Panc1 (cell line): Measurements from ENCODE around the gene TCF21. TPM values are rescaled to one million over a fixed set of nuclear protein-coding genes. Genes with fewer than 3 reads are reported as not detected.

Experiments
- ATAC-seq: fragments of 200-7000 bp; cut with Tn5 transposase; 2 replicates; pipeline ENCODE4 v1.9.1; 2020; ENCODE audit warnings: mild to moderate bottlenecking, moderate library complexity
- BruUV-seq: library from RNA; stranded (reverse); fragments of 400-500 nt; replicated peaks from 2 replicates; lab custom pipeline; 2021; lab: Mats Ljungman, UMichigan
- CTCF ChIA-PET: fragments of 300-600 bp; sonication (Branson Sonifier 250); formaldehyde crosslinking; loops from one replicate; lab custom pipeline; 2022; ENCODE audit warnings: antibody characterized with exemption; lab: Charles Lee
- POLR2A ChIA-PET: fragments of 300-600 bp; sonication (Branson Sonifier 250); formaldehyde crosslinking; loops from one replicate; lab custom pipeline; 2022; ENCODE audit warnings: antibody characterized with exemption; lab: Charles Lee
- DNase-seq: peaks from one replicate; pipeline ENCODE4 v3.0.0-alpha.2; 2010; ENCODE audit warnings: low read depth, low spot score
- H3K27ac ChIP-seq: 2 replicates; pipeline ENCODE4 v1.5.1; 2011; ENCODE audit warnings: mild to moderate bottlenecking, low read length, inconsistent platforms
- H3K27me3 ChIP-seq: fragments of 200-500 bp; sonication (Bioruptor generic); 2 replicates; pipeline ENCODE4 v1.6.0; 2014; ENCODE audit warnings: low read length, inconsistent platforms; ENCODE audit not compliant: control insufficient read depth, insufficient read depth
- H3K36me3 ChIP-seq: fragments of 200-500 bp; sonication (Bioruptor generic); 2 replicates; pipeline ENCODE4 v1.5.1; 2014; ENCODE audit warnings: inconsistent platforms, mild to moderate bottlenecking, low read length, moderate library complexity; ENCODE audit not compliant: control insufficient read depth, insufficient read depth
- H3K4me1 ChIP-seq: 2 replicates; pipeline ENCODE4 v1.5.1; 2011; ENCODE audit warnings: inconsistent platforms, mild to moderate bottlenecking, low read length, moderate library complexity; ENCODE audit not compliant: control insufficient read depth, insufficient read depth
- H3K4me3 ChIP-seq, 2 experiments: 2 replicates each; pipeline ENCODE4 v1.5.1; 2011 to 2012; ENCODE audit warnings: low read depth in 2 of 2, low read length in 2 of 2, mild to moderate bottlenecking in 2 of 2, inconsistent platforms in 1 of 2, moderate library complexity in 1 of 2
- H3K9me3 ChIP-seq: fragments of 200-500 bp; sonication (Bioruptor generic); 2 replicates; pipeline ENCODE4 v1.5.1; 2014; ENCODE audit warnings: low read depth, mild to moderate bottlenecking, inconsistent platforms, low read length, moderate library complexity; ENCODE audit not compliant: control insufficient read depth, insufficient read depth
- CTCF ChIP-seq: fragments of 450-650 bp; IDR thresholded peaks from 2 replicates; pipeline ENCODE4 v1.5.1; 2017; ENCODE audit warnings: mild to moderate bottlenecking
- POLR2AphosphoS5 ChIP-seq: IDR thresholded peaks from 2 replicates; pipeline ENCODE4 v1.6.1; 2012; ENCODE audit warnings: mild to moderate bottlenecking, low read depth, low read length, moderate library complexity
- SIN3A ChIP-seq: IDR thresholded peaks from 2 replicates; pipeline ENCODE4 v1.6.1; 2012; ENCODE audit warnings: low read depth, mild to moderate bottlenecking, low read length, moderate library complexity, borderline replicate concordance; ENCODE audit not compliant: insufficient read depth
- TCF7L2 ChIP-seq: IDR thresholded peaks from 2 replicates; pipeline ENCODE4 v1.6.1; 2011; ENCODE audit warnings: mild to moderate bottlenecking, low read depth, low read length, inconsistent platforms
- in situ Hi-C: cut with HindIII; loops from 2 replicates; pipeline ENCODE4 v1.10.0; 2016; ENCODE audit warnings: low sequenced_read_pairs, low pct_unique_long_range_greater_than_20kb
- intact Hi-C: fragments of 100-400 bp; cut with micrococcal nuclease; formaldehyde crosslinking; loops from one replicate; pipeline ENCODE4 v1.10.0; 2022; ENCODE audit not compliant: unreplicated experiment
- total RNA-seq: library from RNA; stranded (reverse); gene quantifications from one replicate; pipeline ENCODE4 v1.2.1, GENCODE V29; 2021; ENCODE audit not compliant: unreplicated experiment
- TF ChIP-seq, protein P1 (sequence below), 2 experiments: IDR thresholded peaks; 2 replicates each; pipeline ENCODE4 v1.6.1; 2011 to 2012; ENCODE audit warnings: low read depth in 2 of 2, control low read depth in 1 of 2, low read length in 1 of 2, mild to moderate bottlenecking in 1 of 2, moderate library complexity in 1 of 2; ENCODE audit not compliant: insufficient read depth in 1 of 2

Gene TCF21
- total RNA-seq, 1 experiment from 2014 or later: not detected

- intact Hi-C loops: no loop called here
These were observed 10.6 kb downstream of the TCF21 start for GRCh38 chr6:133899556-133899955.

GRCh38 chr6:133903855-133904254 is 14.9 kb downstream of the TCF21 start:
- ChIA-PET CTCF (no interaction called here), POLR2A (no interaction called here)
- Histone ChIP-seq H3K27me3 (peaks cover 22% of the 10 kb centered on the region), H3K4me3 (no peak overlapping the region), H3K4me1 (no peaks in the 10 kb centered on the region), H3K9me3 (no peaks in the 10 kb centered on the region), H3K27ac (no peak overlapping the region), H3K36me3 (no peaks in the 10 kb centered on the region)
- intact Hi-C loops (no loop called here), in situ Hi-C loops (no loop called here)
- ATAC-seq (no peak), DNase-seq (no peak)
- no TSS peak for BruUV-seq
- TF ChIP-seq, protein P1, sequence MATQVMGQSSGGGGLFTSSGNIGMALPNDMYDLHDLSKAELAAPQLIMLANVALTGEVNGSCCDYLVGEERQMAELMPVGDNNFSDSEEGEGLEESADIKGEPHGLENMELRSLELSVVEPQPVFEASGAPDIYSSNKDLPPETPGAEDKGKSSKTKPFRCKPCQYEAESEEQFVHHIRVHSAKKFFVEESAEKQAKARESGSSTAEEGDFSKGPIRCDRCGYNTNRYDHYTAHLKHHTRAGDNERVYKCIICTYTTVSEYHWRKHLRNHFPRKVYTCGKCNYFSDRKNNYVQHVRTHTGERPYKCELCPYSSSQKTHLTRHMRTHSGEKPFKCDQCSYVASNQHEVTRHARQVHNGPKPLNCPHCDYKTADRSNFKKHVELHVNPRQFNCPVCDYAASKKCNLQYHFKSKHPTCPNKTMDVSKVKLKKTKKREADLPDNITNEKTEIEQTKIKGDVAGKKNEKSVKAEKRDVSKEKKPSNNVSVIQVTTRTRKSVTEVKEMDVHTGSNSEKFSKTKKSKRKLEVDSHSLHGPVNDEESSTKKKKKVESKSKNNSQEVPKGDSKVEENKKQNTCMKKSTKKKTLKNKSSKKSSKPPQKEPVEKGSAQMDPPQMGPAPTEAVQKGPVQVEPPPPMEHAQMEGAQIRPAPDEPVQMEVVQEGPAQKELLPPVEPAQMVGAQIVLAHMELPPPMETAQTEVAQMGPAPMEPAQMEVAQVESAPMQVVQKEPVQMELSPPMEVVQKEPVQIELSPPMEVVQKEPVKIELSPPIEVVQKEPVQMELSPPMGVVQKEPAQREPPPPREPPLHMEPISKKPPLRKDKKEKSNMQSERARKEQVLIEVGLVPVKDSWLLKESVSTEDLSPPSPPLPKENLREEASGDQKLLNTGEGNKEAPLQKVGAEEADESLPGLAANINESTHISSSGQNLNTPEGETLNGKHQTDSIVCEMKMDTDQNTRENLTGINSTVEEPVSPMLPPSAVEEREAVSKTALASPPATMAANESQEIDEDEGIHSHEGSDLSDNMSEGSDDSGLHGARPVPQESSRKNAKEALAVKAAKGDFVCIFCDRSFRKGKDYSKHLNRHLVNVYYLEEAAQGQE (IDR thresholded peaks at IDR 0.05; ENCODE audit: insufficient read depth in 1 of 2, low read depth in 2 of 2, low read length in 1 of 2): no peak
- no peak for TF ChIP-seq POLR2AphosphoS5
- no peak for TF ChIP-seq SIN3A
- no peak for TF ChIP-seq CTCF
- TF ChIP-seq TCF7L2: no peak

More at GRCh38 chr6:133899556-133899955, 10.6 kb downstream of the TCF21 start:
- in situ Hi-C loops: no loop called here
- DNase-seq: no peak
- Histone ChIP-seq H3K36me3 (no peaks in the 10 kb centered on the region), H3K4me3 (no peak overlapping the region), H3K4me1 (no peaks in the 10 kb centered on the region), H3K27me3 (peaks cover 32% of the 10 kb centered on the region), H3K9me3 (no peaks in the 10 kb centered on the region), H3K27ac (no peak overlapping the region)
- POLR2A ChIA-PET: no interaction called here
- ATAC-seq: no peak
- no TSS peak for BruUV-seq
- CTCF ChIA-PET: no interaction called here
- TF ChIP-seq CTCF (no peak), POLR2AphosphoS5 (no peak), SIN3A (no peak)
- TF ChIP-seq, protein P1 (IDR thresholded peaks at IDR 0.05; ENCODE audit: insufficient read depth in 1 of 2, low read depth in 2 of 2, low read length in 1 of 2): no peak
